Keratinocyte (primary cell): ENCODE data around the gene RCE1. TPM values are rescaled to one million over a fixed set of nuclear protein-coding genes. Genes with fewer than 3 reads are reported as not detected.

ENCODE experiments used
- DNase-seq: peaks from one replicate; pipeline ENCODE4 v3.0.0-alpha.2; 2011; ENCODE audit warnings: low read depth, missing footprints, low spot score
- FAIRE-seq: peaks from 2 replicates; lab custom pipeline; 2011; peaks lifted over from hg19 to GRCh38; lab: Jason Lieb, UNC
- H2AFZ ChIP-seq: 2 replicates; pipeline ENCODE4 v1.6.0; 2012; ENCODE audit warnings: low read length, control low read depth, inconsistent platforms; ENCODE audit not compliant: control insufficient read depth
- H3K27ac ChIP-seq: 2 replicates; pipeline ENCODE4 v1.5.1; 2011; ENCODE audit warnings: low read length; ENCODE audit not compliant: control insufficient read depth, insufficient read depth
- H3K27me3 ChIP-seq: 3 replicates; pipeline ENCODE4 v1.6.0; 2011; ENCODE audit warnings: low read length; ENCODE audit not compliant: control insufficient read depth, insufficient read depth; ENCODE audit errors: extremely low read depth
- H3K36me3 ChIP-seq, 2 experiments: 2 replicates in 1 of 2; 3 replicates in 1 of 2; pipeline ENCODE4 v1.5.1; 2011; ENCODE audit warnings: low read length in 2 of 2, mild to moderate bottlenecking in 1 of 2; ENCODE audit not compliant: control insufficient read depth in 2 of 2, insufficient read depth in 2 of 2; ENCODE audit errors: extremely low read depth in 1 of 2
- H3K4me1 ChIP-seq: 3 replicates; pipeline ENCODE4 v1.5.1; 2011; ENCODE audit warnings: low read length; ENCODE audit not compliant: control insufficient read depth, insufficient read depth; ENCODE audit errors: extremely low read depth
- H3K4me2 ChIP-seq: 3 replicates; pipeline ENCODE4 v1.6.0; 2011; ENCODE audit warnings: low read depth, low read length; ENCODE audit not compliant: control insufficient read depth, insufficient read depth; ENCODE audit errors: extremely low read depth
- H3K4me3 ChIP-seq, 3 experiments: fragments of 200-600 bp in 1 of 3; sonication (generic) in 1 of 3; 2 replicates in 2 of 3; 3 replicates in 1 of 3; pipeline ENCODE4 v1.5.1; 2011 to 2016; ENCODE audit warnings: low read length in 3 of 3, mild to moderate bottlenecking in 3 of 3, control low read depth in 2 of 3, inconsistent platforms in 1 of 3, low read depth in 1 of 3, mixed read lengths in 1 of 3, mixed run types in 1 of 3, moderate library complexity in 1 of 3; ENCODE audit not compliant: control insufficient read depth in 2 of 3, insufficient read depth in 2 of 3; ENCODE audit errors: extremely low read depth in 1 of 3
- H3K79me2 ChIP-seq: 2 replicates; pipeline ENCODE4 v1.6.0; 2012; ENCODE audit warnings: low read length; ENCODE audit not compliant: control insufficient read depth, insufficient read depth
- H3K9ac ChIP-seq: 3 replicates; pipeline ENCODE4 v1.6.0; 2011; ENCODE audit warnings: low read length; ENCODE audit not compliant: control insufficient read depth, insufficient read depth; ENCODE audit errors: extremely low read depth
- H3K9me1 ChIP-seq: 3 replicates; pipeline ENCODE4 v1.6.0; 2011; ENCODE audit warnings: low read length; ENCODE audit not compliant: control insufficient read depth, insufficient read depth; ENCODE audit errors: extremely low read depth
- H3K9me3 ChIP-seq: 2 replicates; pipeline ENCODE4 v1.5.1; 2012; ENCODE audit warnings: low read depth, low read length; ENCODE audit not compliant: control insufficient read depth
- H4K20me1 ChIP-seq: 3 replicates; pipeline ENCODE4 v1.6.0; 2011; ENCODE audit warnings: low read length; ENCODE audit not compliant: control insufficient read depth, insufficient read depth; ENCODE audit errors: extremely low read depth
- CTCF ChIP-seq, 3 experiments: IDR thresholded peaks in 1 of 3; conservative IDR thresholded peaks in 1 of 3; optimal IDR thresholded peaks in 1 of 3; 2 replicates in 2 of 3; 3 replicates in 1 of 3; pipeline versions ENCODE3 to v1.5.1; 2011; ENCODE audit warnings: low read length in 3 of 3, mild to moderate bottlenecking in 3 of 3, moderate library complexity in 2 of 3, control low read depth in 1 of 3, inconsistent platforms in 1 of 3; ENCODE audit not compliant: insufficient read depth in 2 of 3; ENCODE audit errors: extremely low read depth in 1 of 3
- EZH2 ChIP-seq: IDR thresholded peaks from one replicate; pipeline ENCODE4 v1.6.1; 2012; ENCODE audit warnings: inconsistent platforms, mild to moderate bottlenecking, low read length, moderate library complexity
- dilution Hi-C: fragments of 300-500 bp; cut with MboI; formaldehyde crosslinking; loops from one replicate; pipeline ENCODE4 v1.7.0; 2020; ENCODE audit warnings: low sequenced_read_pairs; ENCODE audit not compliant: extremely low pct_ligation_motif_present
- polyA plus RNA-seq, 5 experiments: library from polyadenylated mRNA; depleted of rRNA in 3 of 5; stranded (reverse) in 3 of 5; stranded (forward) in 1 of 5; unstranded in 1 of 5; fragments of >200 nt; gene quantifications; 1 replicate in 1 of 5; 2 replicates in 3 of 5; 3 replicates in 1 of 5; pipeline versions ENCODE4 v1.2.1 to v1.2.3, GENCODE V29; 2011 to 2012; ENCODE audit warnings: missing spikeins in 2 of 5, low read depth in 1 of 5, low replicate concordance in 1 of 5

RCE1 gene
- polyA plus RNA-seq, 1 donor (not counting 4 experiments of a cell fraction or from before 2014, with no cell fraction given), result 11.2 TPM

GRCh38 chr11:66857927-66858185, 14.6 kb downstream of the RCE1 start:
- TF ChIP-seq EZH2 (no peak), CTCF (optimal IDR thresholded peaks at IDR 0.05 in 1 of 3, IDR thresholded peaks at IDR 0.05 in 1 of 3, conservative IDR thresholded peaks at IDR 0.05 in 1 of 3; ENCODE audit: extremely low read depth in 1 of 3, insufficient read depth in 2 of 3, low read length in 3 of 3) (no peak)
- H3K27ac ChIP-seq, result no peak overlapping the region
- FAIRE-seq, result no peak

GRCh38 chr11:66858186-66858938, 15.1 kb downstream of the RCE1 start:
- H4K20me1 ChIP-seq, result no peaks in the 10 kb centered on the region
- H3K4me3 ChIP-seq, result no peak overlapping the region
- DNase-seq (no peak), FAIRE-seq (no peak)
- H3K9me1 ChIP-seq, result no peaks in the 10 kb centered on the region
- no peak overlapping the region for H3K27ac ChIP-seq
- no peaks in the 10 kb centered on the region for H3K27me3 ChIP-seq
- H3K9me3 ChIP-seq, result no peaks in the 10 kb centered on the region
- H3K36me3 ChIP-seq, result peaks cover 0 to 4% of the 10 kb centered on the region in 2 experiments
- dilution Hi-C loops, result no loop called here
- no peak for TF ChIP-seq EZH2
- TF ChIP-seq CTCF (optimal IDR thresholded peaks at IDR 0.05 in 1 of 3, IDR thresholded peaks at IDR 0.05 in 1 of 3, conservative IDR thresholded peaks at IDR 0.05 in 1 of 3; ENCODE audit: extremely low read depth in 1 of 3, insufficient read depth in 2 of 3, low read length in 3 of 3), result no peak
- no peak overlapping the region for H3K9ac ChIP-seq
- H3K4me2 ChIP-seq, result no peak overlapping the region
- H2AFZ ChIP-seq, result no peak overlapping the region
- H3K79me2 ChIP-seq, result no peaks in the 10 kb centered on the region
- H3K4me1 ChIP-seq, result peaks cover 8% of the 10 kb centered on the region

More at GRCh38 chr11:66857927-66858185, 14.6 kb downstream of the RCE1 start:
- dilution Hi-C loops, result no loop called here
- Histone ChIP-seq H3K27me3 (no peaks in the 10 kb centered on the region), H3K36me3 (peaks cover 0 to 2% of the 10 kb centered on the region in 2 experiments), H3K4me3 (no peak overlapping the region), H3K9me3 (no peaks in the 10 kb centered on the region), H3K4me1 (peaks cover 6% of the 10 kb centered on the region), H3K79me2 (no peaks in the 10 kb centered on the region), H4K20me1 (no peaks in the 10 kb centered on the region), H2AFZ (no peak overlapping the region), H3K9ac (no peak overlapping the region), H3K9me1 (no peaks in the 10 kb centered on the region), H3K4me2 (no peak overlapping the region)
- DNase-seq, result no peak
